Large intestine (tissue), 3 donors: ENCODE measurements around the gene PPP4C. TPM values are rescaled to one million over a fixed set of nuclear protein-coding genes. Genes with fewer than 3 reads are reported as not detected.
A peak's percentile ranks its signal among the peaks of the same experiment; 100 is the strongest.

ENCODE experiments used
- DNase-seq, 2 donors: peaks; one replicate each; pipeline versions ENCODE4 v3.0.0 to v3.0.0-alpha.2; 2013
- H3K27ac ChIP-seq: one replicate; pipeline ENCODE4 v1.5.1; 2013; ENCODE audit warnings: low read length
- H3K27me3 ChIP-seq: 2 replicates; pipeline ENCODE4 v1.6.1; 2013; ENCODE audit warnings: low read length; ENCODE audit not compliant: control insufficient read depth, insufficient read depth
- H3K36me3 ChIP-seq: 2 replicates; pipeline ENCODE4 v1.6.1; 2013; ENCODE audit warnings: low read length; ENCODE audit not compliant: control insufficient read depth, insufficient read depth
- H3K4me1 ChIP-seq: one replicate; pipeline ENCODE4 v1.6.1; 2013; ENCODE audit warnings: low read length; ENCODE audit not compliant: control insufficient read depth, insufficient read depth
- H3K4me3 ChIP-seq: one replicate; pipeline ENCODE4 v1.5.1; 2013; ENCODE audit warnings: low read length
- H3K9me3 ChIP-seq: one replicate; pipeline ENCODE4 v1.6.1; 2013; ENCODE audit warnings: mild to moderate bottlenecking, low read depth, low read length, moderate library complexity; ENCODE audit not compliant: control insufficient read depth
- WGBS: methylation state at CpG from one replicate; pipeline ENCODE4 v1.1.5; 2013; ENCODE audit warnings: low lambda C conversion rate; ENCODE audit not compliant: insufficient coverage; 5-methylcytosine and 5-hydroxymethylcytosine counted together
- polyA plus RNA-seq: library from polyadenylated mRNA; unstranded; fragments of 120-200 nt; gene quantifications from one replicate; pipeline ENCODE4 v1.2.1, GENCODE V29; 2013

PPP4C gene
- polyA plus RNA-seq, 1 donor: 97.9 TPM

GRCh38 chr16:30087181-30087898 is 11.5 kb downstream of the PPP4C start:
- no peak overlapping the region for H3K27ac ChIP-seq
- peaks cover 11% of the 10 kb centered on the region for H3K4me1 ChIP-seq
- WGBS: no CpG with 5 or more reads among the region's 11 CpGs
- H3K9me3 ChIP-seq: no peaks in the 10 kb centered on the region
- DNase-seq: no peak
- H3K36me3 ChIP-seq: peaks cover 36% of the 10 kb centered on the region
- no peak overlapping the region for H3K4me3 ChIP-seq
- H3K27me3 ChIP-seq: no peaks in the 10 kb centered on the region

- no CpG with 5 or more reads among the region's 10 CpGs for WGBS
- Histone ChIP-seq H3K36me3 (peaks cover 28% of the 10 kb centered on the region), H3K9me3 (no peaks in the 10 kb centered on the region), H3K27ac (no peak overlapping the region), H3K4me3 (no peak overlapping the region), H3K4me1 (peaks cover 15% of the 10 kb centered on the region), H3K27me3 (no peaks in the 10 kb centered on the region)
- DNase-seq: no peak
These were observed 12.5 kb downstream of the PPP4C start for GRCh38 chr16:30088237-30088831.

- Histone ChIP-seq H3K4me1 (peaks cover 15% of the 10 kb centered on the region), H3K27ac (no peak overlapping the region), H3K36me3 (peaks cover 25% of the 10 kb centered on the region), H3K9me3 (no peaks in the 10 kb centered on the region), H3K27me3 (no peaks in the 10 kb centered on the region), H3K4me3 (no peak overlapping the region)
- no peak for DNase-seq
- no CpG with 5 or more reads among the region's 22 CpGs for WGBS
These were observed 13.2 kb downstream of the PPP4C start for GRCh38 chr16:30088832-30089624.

- WGBS: no CpG with 5 or more reads among the region's 26 CpGs
- Histone ChIP-seq H3K4me3 (peak overlapping the region; percentile 80), H3K4me1 (peaks cover 22% of the 10 kb centered on the region), H3K27me3 (no peaks in the 10 kb centered on the region), H3K27ac (no peak overlapping the region), H3K36me3 (peaks cover 18% of the 10 kb centered on the region), H3K9me3 (no peaks in the 10 kb centered on the region)
- DNase-seq: no peak
These were observed 15.0 kb downstream of the PPP4C start for GRCh38 chr16:30090610-30091331.

GRCh38 chr16:30091474-30092372 is 15.9 kb downstream of the PPP4C start, which contains the start of gene TBX6:
TBX6 (minus strand) TSS chr16:30091924; CDS start chr16:30091193, 731 bp downstream.
- Histone ChIP-seq H3K27ac (peak within 1 kb of the TSS; percentile 47), H3K36me3 (peaks cover 15% of the 10 kb centered on the region), H3K27me3 (no peaks in the 10 kb centered on the region), H3K4me3 (peak within 1 kb of the TSS; percentile 80), H3K9me3 (peaks cover 5% of the 10 kb centered on the region), H3K4me1 (peaks cover 24% of the 10 kb centered on the region)
- WGBS: no CpG with 5 or more reads among the region's 76 CpGs
- peak; percentile 90 to 94 for DNase-seq

- WGBS: no CpG with 5 or more reads among the region's 22 CpGs
- Histone ChIP-seq H3K4me3 (peak overlapping the region; percentile 80), H3K36me3 (peaks cover 15% of the 10 kb centered on the region), H3K27ac (peak overlapping the region; percentile 47), H3K9me3 (peaks cover 13% of the 10 kb centered on the region), H3K27me3 (no peaks in the 10 kb centered on the region), H3K4me1 (peaks cover 25% of the 10 kb centered on the region)
- peak; percentile 54 to 69 for DNase-seq
These were observed 16.7 kb downstream of the PPP4C start for GRCh38 chr16:30092373-30093010.

- no peak for DNase-seq
- peaks cover 15% of the 10 kb centered on the region for H3K36me3 ChIP-seq
- peak overlapping the region; percentile 62 for H3K27ac ChIP-seq
- H3K9me3 ChIP-seq: peaks cover 14% of the 10 kb centered on the region
- peak overlapping the region; percentile 70 for H3K4me3 ChIP-seq
- no CpG with 5 or more reads among the region's 11 CpGs for WGBS
- H3K4me1 ChIP-seq: peaks cover 25% of the 10 kb centered on the region
- H3K27me3 ChIP-seq: no peaks in the 10 kb centered on the region
These were observed 18.9 kb downstream of the PPP4C start for GRCh38 chr16:30094541-30095165.

- H3K27me3 ChIP-seq: no peaks in the 10 kb centered on the region
- WGBS: no CpG with 5 or more reads among the region's 47 CpGs
- peaks cover 15% of the 10 kb centered on the region for H3K36me3 ChIP-seq
- peaks cover 25% of the 10 kb centered on the region for H3K4me1 ChIP-seq
- peak overlapping the region; percentile 62 for H3K27ac ChIP-seq
- H3K4me3 ChIP-seq: peak overlapping the region; percentile 70
- H3K9me3 ChIP-seq: peaks cover 14% of the 10 kb centered on the region
- DNase-seq: no peak
These were observed 19.6 kb downstream of the PPP4C start for GRCh38 chr16:30095166-30096078.
